Upper lobe of right lung (tissue), 1 donor: ENCODE results near the gene ZBTB46. TPM values are rescaled to one million over a fixed set of nuclear protein-coding genes. Genes with fewer than 3 reads are reported as not detected.
"Not testable (repeated sequence)": the region's sequence is repeated elsewhere in the genome, so short reads cannot be mapped to it uniquely, and the experiment has no call there.

Experiments used
- ATAC-seq: fragments of 200-7000 bp; cut with Tn5 transposase; one replicate; pipeline ENCODE4 v1.9.1; 2020; ENCODE audit warnings: mild to moderate bottlenecking, moderate library complexity
- DNase-seq: peaks from one replicate; pipeline ENCODE4 v3.0.0-alpha.2; 2020
- H3K27ac ChIP-seq: fragments of 200-600 bp; one replicate; pipeline ENCODE4 v1.8.0; 2022
- H3K27me3 ChIP-seq: fragments of 200-600 bp; one replicate; pipeline ENCODE4 v1.8.0; 2022; ENCODE audit warnings: mild to moderate bottlenecking
- H3K36me3 ChIP-seq: fragments of 200-600 bp; one replicate; pipeline ENCODE4 v1.8.0; 2022
- H3K4me1 ChIP-seq: fragments of 200-600 bp; one replicate; pipeline ENCODE4 v1.8.0; 2022
- H3K4me3 ChIP-seq: fragments of 200-600 bp; one replicate; pipeline ENCODE4 v1.8.0; 2022; ENCODE audit warnings: mild to moderate bottlenecking
- H3K9me3 ChIP-seq: fragments of 200-600 bp; one replicate; pipeline ENCODE4 v1.8.0; 2022
- intact Hi-C: fragments of 100-400 bp; cut with DNase I; formaldehyde crosslinking; loops from one replicate; pipeline ENCODE4 v1.11.0; 2022
- long read RNA-seq: library from polyadenylated mRNA; unstranded; transcript quantifications from one replicate; pipeline ENCODE4 v2.0.0, GENCODE V29; 2021
- total RNA-seq: library from RNA; stranded (reverse); fragmentation: NEBNext Ultra II Directional; extraction: Animal tissue kit (Norgen Biotek cat#: 25700); gene quantifications from one replicate; pipeline ENCODE4 v1.2.1, GENCODE V29; 2021
- TF ChIP-seq, protein P1 (sequence below): fragments of 200-600 bp; IDR thresholded peaks from one replicate; pipeline ENCODE4 v1.8.0; 2022; ENCODE audit warnings: antibody characterized with exemption
- donor health status: DM: no; HTN: yes; CAD: no; lungs with severe emphysema.

The ZBTB46 gene
- total RNA-seq = 19.7 TPM
- long read RNA-seq, full-length matches to known transcripts = 12 of 48 reads
- long read RNA-seq, partial matches to known transcripts = 9 of 48 reads
- long read RNA-seq, other reads (novel, unspliced or antisense) = 27 of 48 reads

DNA sequence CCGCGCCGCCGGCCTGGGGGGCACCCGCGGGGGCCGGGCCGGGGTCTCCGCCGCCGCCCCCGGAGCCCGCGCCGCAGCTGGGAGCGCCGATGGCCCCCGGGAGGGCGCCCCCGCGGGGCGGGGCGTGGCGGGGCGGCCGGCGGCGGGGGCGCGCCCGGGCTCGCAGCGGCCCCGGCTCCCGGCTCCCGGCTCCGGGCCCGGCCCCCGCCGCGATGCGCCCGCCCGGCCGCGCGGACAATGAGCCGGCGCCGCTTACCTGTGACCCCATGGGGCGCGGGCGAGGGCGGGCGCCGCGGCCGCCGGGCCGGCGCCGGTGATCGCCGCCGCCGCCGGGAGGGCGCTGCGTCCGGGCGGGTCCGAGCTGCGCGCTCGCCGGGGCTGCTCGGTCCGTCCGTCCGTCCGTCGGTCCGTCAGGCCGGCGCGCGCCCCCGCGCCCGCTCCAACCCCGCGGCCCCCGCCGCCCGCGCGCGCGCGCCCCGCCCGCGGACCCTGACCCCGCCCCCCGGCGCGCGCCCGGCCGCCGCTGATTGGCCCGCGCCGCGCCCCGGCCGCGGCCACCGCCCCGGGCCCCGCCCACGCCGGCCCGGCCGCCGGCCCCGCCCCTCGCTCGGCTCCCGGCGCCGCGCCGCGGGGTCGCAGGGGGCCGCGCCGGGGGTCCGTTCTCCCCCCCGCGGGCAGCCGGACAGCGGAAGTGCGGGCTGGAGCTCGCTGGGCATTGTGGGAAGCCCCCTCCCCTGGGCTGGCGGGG, at the start of gene ZBTB46:
ZBTB46 (minus strand) TSS at position 424 of the 748 bp plus-strand sequence. CDS start 40,507 bp downstream, outside the sequence.
- intact Hi-C loops = no loop called here
- DNase-seq (peak; percentile 83), ATAC-seq (peak; percentile 65)
- peak within 1 kb of the TSS; percentile 54 for H3K4me3 ChIP-seq
- peaks cover 23% of the 10 kb centered on the region for H3K4me1 ChIP-seq
- no peaks in the 10 kb centered on the region for H3K27me3 ChIP-seq
- H3K27ac ChIP-seq = peak within 1 kb of the TSS; percentile 55
- no peaks in the 10 kb centered on the region for H3K36me3 ChIP-seq
- TF ChIP-seq, protein P1, sequence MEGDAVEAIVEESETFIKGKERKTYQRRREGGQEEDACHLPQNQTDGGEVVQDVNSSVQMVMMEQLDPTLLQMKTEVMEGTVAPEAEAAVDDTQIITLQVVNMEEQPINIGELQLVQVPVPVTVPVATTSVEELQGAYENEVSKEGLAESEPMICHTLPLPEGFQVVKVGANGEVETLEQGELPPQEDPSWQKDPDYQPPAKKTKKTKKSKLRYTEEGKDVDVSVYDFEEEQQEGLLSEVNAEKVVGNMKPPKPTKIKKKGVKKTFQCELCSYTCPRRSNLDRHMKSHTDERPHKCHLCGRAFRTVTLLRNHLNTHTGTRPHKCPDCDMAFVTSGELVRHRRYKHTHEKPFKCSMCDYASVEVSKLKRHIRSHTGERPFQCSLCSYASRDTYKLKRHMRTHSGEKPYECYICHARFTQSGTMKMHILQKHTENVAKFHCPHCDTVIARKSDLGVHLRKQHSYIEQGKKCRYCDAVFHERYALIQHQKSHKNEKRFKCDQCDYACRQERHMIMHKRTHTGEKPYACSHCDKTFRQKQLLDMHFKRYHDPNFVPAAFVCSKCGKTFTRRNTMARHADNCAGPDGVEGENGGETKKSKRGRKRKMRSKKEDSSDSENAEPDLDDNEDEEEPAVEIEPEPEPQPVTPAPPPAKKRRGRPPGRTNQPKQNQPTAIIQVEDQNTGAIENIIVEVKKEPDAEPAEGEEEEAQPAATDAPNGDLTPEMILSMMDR = no peak
- H3K9me3 ChIP-seq = no peaks in the 10 kb centered on the region

- TF ChIP-seq, protein P1 = no peak
- no peak overlapping the region for H3K27ac ChIP-seq
- ATAC-seq (no peak), DNase-seq (no peak)
- no peaks in the 10 kb centered on the region for H3K4me1 ChIP-seq
- intact Hi-C loops = no loop called here
- H3K36me3 ChIP-seq = peaks cover 66% of the 10 kb centered on the region
- no peaks in the 10 kb centered on the region for H3K27me3 ChIP-seq
- H3K4me3 ChIP-seq = no peak overlapping the region
- no peaks in the 10 kb centered on the region for H3K9me3 ChIP-seq
These were observed 48.0 kb upstream of the ZBTB46 start for GRCh38 chr20:63878899-63879663.

DNA sequence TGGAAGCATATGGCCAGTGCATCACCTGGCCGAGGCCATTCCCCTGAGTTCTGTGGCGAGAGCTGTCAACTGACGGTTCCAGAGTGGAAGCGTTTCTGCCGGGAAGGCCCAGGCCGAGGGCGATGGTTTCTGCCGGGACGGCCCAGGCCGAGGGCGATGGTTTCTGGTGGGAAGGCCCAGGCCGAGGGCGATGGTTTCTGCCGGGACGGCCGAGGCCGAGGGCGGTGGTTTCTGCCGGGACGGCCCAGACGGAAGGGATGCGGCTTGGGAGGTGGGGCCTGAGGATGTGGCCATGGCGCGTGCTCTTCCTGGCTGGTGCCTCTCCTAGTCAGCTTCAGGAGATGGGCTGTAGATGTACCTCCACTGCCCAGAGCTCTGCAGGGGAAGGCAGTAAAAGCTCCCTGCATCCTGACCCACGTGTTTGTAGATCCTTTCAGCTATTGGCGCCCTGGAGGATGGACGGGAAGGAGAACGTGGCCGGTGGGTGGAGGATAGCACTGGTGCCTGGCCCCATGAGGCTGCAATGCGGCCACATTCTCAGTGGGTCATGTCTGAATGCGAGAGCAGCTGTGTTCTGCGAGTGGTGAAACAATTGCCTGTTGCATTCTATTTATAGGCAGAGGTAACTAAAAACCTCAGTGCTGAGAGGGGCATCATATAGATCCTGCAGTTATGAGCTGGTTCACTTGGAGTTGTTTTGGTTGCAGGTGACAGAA, 46.8 kb upstream of the ZBTB46 start:
- H3K27me3 ChIP-seq = no peaks in the 10 kb centered on the region
- TF ChIP-seq, protein P1 = no peak
- H3K4me3 ChIP-seq = no peak overlapping the region
- peaks cover 65% of the 10 kb centered on the region for H3K36me3 ChIP-seq
- no peaks in the 10 kb centered on the region for H3K9me3 ChIP-seq
- DNase-seq (no peak), ATAC-seq (no peak)
- peaks cover 10% of the 10 kb centered on the region for H3K4me1 ChIP-seq
- no peak overlapping the region for H3K27ac ChIP-seq
- intact Hi-C loops = no loop called here

DNA sequence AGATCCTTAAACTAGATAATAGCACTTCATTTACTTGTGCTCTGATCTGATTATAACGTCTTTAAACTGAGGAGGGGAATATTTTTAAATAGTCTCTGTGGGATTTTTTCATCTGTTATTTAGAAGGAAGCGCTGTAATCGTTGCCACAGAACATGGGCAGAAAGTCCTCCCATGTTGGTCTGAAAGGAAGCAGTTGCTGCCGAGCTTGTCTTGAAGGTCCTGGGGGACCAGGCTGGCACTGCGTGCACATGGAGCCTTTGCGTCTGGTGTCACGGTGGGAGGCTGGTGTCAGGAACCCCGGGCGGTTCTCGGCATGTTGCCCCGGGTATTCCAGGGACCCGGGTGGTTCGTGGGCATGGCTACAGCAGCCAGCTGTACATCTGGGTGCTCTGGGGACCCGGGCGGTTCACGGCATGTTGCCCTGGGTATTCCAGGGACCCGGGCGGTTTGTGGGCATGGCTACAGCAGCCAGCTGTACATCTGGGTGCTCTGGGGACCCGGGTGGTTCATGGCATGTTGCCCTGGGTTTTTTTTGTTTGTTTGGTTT, 45.5 kb upstream of the ZBTB46 start:
- TF ChIP-seq, protein P1 = no peak
- Histone ChIP-seq H3K9me3 (no peaks in the 10 kb centered on the region), H3K4me1 (peaks cover 12% of the 10 kb centered on the region), H3K27me3 (no peaks in the 10 kb centered on the region), H3K27ac (no peak overlapping the region), H3K4me3 (no peak overlapping the region), H3K36me3 (peaks cover 73% of the 10 kb centered on the region)
- no peak for ATAC-seq
- intact Hi-C loops = no loop called here
- no peak for DNase-seq

DNA sequence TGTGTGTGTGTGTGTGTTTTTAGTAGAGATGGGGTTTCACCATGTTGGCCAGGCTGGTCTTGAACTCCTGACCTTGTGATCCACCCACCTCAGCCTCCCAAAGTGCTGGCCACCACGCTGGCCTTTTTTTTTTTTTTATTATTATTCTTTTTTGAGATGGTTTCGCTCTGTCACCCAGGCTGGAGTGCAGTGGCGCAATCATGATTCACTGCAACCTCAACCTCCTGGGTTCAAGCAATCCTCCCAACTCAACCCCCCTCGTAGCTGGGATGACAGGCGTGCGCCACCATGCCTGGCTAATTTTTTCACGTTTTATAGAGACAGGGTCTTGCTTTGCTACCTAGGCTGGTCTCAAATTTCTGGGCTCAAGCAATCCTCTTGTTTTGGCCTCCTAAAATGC, 43.2 kb upstream of the ZBTB46 start:
- H3K36me3 ChIP-seq = peaks cover 86% of the 10 kb centered on the region
- H3K9me3 ChIP-seq, ATAC-seq, DNase-seq, H3K27me3 ChIP-seq, H3K27ac ChIP-seq, intact Hi-C loops, H3K4me3 ChIP-seq: not testable (repeated sequence)
- H3K4me1 ChIP-seq = peaks cover 12% of the 10 kb centered on the region
